8988T (cell line): ENCODE measurements around the gene ACVRL1.

Source experiments
- DNase-seq: peaks from one replicate; pipeline ENCODE4 v3.0.0; 2011

The ACVRL1 gene

DNA sequence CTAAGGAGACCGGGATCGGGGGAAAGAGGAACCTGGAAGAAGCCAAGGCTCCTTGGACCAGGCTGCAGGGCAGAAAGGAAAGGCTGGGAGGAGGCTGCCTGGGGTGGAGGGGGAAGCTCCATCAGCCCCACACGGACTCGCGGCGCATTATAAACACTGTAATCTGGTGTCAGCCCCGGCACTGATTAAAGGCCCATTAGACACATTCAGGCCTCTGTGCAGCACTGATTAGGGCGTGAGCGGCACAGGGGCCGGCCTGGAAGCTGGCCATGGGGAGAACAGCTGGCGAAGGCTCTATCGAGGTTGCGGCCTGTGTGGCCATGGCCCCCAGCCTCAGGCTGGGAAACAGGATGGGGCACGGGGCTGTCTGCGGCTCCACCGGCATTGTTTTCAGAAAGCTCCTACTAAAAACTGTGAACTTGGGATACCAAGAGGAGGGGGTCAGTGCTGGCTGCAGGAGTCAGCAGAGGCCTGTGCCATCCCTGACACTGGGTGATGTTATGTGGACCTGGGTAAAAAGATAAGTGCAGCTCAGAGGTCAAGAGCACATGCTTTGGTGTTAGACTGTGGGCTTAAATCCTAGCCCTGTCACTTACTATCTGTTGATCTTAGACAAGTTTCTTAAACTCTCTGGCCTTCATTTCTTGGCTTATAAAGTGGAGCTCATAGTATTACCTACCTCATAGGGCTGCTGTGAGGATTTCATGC, 10.6 kb downstream of the ACVRL1 start:
- no peak for DNase-seq

DNA sequence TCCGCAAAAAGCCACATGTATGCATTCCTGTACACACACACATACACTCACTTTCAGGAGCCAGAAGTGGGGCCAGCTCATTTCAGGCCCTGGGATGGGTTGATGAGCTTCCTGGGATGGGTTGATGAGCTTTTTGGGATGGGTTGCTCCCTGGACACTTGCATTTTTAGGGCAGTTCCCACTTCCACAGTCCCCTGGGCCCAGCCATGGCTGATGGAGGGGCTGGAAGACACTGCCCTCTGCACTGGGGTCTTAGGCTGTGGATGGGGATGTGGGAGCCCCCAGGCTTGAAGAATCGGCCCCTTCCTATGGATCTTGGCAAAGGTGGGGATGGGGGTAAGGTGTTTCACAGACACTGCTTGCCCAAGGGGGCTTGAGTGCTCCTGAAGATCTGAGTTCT, 12.7 kb downstream of the ACVRL1 start:
- DNase-seq = no peak

DNA sequence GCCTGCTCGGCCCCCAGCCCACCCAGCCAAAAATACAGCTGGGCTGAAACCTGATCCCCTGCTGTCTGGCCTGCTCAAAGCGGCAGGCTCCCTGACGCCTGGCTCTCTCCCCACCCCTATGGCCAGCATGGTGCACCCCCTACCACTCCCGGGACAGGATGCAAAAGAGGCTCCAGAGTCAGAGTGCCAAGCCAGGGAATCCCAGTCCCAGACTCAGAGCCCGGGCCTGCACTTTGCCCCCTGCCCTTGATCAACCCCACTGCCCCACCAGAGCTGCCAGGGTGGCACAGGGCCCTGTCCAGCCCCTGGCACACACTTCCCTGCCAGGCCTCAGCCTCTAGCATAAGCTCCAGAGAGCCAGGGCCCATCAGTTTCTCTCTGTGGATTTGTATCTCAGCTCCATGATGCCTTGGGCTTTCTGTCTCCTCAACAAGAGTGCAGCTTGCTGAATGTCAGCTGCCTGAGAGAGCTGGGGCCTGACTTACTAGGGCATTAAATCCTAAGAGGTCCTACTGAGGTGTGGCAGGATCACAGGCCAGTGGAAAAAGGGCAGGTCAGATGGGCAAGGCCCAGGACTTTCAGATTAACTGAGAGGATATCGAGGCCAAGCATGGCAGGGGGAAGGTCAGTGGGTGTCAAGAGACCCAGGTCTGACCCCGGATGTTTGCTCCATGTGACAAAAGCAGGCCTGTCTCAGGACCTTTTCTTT, 13.9 kb downstream of the ACVRL1 start:
- DNase-seq = no peak

DNA sequence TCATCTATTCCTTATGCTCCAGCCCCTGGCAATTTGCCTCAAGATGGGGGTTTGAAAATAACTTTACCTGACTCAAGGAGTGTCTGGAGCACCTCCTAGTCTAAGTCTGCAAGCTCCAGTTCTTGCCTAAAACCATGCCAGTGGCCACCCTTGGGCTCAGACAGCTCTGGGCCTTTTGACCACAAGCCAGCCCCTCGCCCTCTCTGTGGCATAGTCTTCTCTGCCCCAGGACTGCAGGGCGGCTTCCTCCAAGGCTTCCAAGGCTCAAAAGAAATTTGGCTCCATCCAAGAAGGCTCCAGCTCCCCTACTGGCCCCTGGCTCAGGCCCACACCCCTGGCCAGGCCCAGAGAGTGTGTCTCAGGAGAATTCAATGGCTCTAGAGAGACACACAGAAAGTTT, 14.8 kb downstream of the ACVRL1 start:
- no peak for DNase-seq

DNA sequence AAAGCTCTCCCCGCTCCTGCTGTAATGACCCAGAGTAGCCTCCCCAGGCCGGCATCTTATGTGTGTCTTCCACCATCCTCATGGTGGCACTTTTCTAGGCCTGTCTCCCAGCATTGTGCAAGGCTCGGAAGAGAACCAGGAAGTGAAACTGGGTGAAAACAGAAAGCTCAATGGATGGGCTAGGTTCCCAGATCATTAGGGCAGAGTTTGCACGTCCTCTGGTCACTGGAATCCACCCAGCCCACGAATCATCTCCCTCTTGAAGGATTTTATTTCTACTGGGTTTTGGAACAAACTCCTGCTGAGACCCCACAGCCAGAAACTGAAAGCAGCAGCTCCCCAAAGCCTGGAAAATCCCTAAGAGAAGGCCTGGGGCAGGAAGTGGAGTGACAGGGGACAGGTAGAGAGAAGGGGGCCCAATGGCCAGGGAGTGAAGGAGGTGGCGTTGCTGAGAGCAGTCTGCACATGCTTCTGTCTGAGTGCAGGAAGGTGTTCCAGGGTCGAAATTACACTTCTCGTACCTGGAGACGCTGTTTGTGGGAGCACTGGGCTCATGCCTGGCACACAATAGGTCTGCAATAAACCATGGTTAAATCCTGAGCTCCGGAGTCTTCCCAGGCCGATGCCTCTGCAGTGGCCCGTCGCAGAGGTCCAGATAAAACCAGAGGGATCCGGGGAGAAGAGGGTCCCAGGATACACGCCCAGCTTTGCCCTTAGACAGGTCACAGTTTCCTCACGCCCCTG, 15.6 kb downstream of the ACVRL1 start:
- DNase-seq = no peak

DNA sequence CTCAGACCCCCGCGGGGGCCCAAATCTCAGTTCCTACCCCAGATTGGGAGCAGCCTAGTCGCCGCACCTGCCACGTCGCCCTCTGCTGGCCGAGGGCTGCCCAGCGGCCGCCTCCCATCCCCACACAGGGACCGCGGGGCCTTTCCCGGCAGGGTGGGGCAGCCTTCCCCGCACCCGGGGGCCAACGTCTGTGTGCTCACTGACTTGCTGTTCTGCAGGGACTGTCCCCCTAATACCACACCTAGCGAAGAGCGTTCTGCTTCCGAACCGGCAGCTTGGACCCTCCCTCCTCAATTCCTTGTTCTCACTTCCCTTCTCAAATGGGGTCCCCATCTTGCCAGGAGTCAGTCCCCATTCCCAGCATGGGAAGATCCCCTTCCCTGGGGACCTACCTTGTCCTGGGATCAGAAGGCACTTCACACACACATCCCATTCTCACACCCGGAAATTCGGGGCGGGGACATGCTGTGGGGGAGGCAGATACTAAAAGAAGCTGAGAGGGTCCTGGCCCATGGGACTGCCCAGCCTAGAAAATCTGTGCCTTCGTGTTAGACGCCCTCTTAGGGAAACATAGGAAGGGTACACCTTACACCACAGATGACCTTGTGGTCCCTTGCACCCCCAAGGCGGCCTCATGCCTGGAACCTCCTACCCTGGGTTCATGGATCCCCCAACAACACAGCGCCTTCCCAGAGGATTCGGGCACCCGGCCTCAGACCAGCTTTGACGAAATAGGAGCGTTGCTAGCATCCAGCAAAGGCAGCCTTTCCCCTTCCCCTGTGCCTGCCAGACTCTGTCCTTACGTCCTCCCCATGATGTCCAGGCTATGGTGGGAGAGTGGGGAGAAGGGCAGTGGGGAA, 16.4 kb downstream of the ACVRL1 start:
- no peak for DNase-seq

DNA sequence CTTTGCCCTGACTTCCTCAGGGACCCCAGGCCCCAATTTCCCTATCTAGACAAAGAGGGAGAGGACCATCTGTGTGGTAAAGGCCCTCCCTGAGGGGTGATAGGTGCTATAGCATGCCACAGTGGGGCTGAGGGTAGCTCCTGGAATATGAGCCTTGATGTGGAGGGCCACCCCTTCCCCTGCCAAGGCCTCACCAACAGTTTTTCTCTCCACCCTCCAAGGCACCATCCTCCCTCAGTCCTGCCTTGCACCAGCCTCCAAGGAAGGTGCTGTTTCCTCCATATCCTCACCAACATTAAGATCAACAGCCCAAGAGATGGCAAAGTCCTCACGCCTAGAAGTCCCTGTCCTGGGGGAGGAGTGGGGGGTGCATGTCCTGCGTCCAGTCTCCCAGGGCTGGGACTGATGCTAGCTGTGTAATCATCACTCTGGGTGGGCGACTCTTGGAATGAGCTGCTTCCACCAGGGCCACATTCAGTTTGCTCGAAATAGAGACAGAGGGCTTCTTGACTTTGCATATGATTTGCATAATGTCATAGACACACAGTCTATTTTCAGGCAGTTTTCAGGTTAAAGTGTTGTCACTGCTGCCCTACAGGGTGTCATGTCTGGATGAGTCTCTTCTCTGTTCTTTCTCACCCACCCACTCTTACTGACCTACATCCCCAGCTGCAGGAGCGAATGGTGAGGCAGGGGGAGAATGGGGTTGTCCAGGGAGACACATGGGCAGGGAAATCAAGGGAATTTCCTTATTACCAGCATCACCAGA, 17.4 kb downstream of the ACVRL1 start:
- no peak for DNase-seq

DNA sequence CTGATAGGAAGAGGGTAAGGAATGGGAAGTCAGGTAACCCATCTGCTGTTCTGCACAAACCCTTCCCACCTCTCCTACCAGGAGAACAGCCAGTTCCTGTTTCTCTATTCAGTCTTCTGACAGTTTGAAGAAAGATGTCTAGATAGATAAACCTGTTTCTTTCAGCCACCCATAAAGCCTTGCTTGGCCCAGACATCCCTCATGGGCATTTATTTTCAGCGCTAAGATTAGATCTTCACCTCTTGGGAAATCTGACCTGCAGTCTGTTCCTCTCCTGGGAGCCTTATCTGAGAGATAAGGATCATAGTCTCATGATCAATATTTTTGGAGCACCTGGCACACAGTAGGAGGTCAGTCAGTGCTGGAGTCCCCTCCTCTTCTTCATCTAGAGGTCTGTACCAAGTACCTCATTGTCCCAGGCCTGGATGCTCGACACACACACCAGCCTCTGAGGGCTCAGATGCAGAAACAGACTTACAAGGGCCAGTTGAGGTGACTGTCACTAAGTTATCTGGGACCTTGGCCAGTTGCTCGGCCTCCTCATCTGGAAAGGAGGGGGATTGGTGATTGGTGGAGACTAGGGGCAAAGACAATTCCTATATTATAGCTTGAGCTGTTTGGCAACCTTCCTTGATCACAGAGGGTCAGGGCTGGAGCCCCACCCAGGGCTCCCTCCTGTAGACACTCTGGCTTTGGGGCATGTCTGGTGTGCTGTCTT, 18.2 kb downstream of the ACVRL1 start:
- no peak for DNase-seq

DNA sequence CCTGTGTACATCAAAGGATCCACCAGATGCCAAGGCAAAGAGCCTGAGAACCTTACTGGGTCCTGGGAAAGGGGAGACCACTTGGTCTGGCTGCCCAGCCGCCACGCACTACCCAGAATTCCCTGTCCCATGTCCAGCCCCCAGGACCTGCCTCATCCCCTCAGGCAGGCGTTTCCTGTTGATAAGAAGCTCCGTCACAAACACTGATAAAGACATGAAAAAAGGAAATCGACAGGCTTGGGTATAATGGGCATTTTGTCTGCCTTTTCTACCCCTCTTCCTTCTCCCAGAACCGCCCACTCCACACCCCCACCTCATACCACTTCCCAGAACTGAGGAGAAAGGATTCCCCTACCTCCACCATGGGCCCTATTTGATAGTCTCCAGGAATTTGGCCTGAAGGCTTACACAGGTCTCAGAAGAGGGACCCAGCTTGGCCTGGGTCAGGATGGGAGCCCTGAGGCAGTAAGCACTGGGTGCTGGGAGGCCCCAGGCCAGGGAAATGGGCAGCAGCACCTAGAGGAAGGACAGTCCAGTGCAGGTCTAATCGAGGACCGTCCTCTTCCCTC, 18.8 kb downstream of the ACVRL1 start:
- DNase-seq = no peak

DNA sequence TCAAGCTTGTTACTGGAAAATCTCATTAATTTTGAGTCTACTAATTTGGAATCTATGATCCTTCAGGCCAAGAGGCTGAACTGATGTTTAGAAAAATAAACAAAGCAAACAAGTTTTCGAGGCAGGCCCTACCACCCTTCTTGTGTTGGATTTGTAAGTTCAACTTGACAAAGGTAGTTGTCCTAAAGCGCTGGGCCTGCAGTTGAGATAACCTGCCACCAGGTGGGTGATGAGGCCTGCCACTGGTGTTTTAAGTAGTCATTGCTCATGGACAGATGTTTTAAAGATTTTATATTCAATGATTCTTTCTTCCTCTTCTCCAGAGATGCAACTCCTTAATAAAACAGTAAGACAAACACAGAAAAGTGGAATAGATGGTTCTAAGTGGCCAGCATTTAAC, 19.4 kb downstream of the ACVRL1 start:
- no peak for DNase-seq

DNA sequence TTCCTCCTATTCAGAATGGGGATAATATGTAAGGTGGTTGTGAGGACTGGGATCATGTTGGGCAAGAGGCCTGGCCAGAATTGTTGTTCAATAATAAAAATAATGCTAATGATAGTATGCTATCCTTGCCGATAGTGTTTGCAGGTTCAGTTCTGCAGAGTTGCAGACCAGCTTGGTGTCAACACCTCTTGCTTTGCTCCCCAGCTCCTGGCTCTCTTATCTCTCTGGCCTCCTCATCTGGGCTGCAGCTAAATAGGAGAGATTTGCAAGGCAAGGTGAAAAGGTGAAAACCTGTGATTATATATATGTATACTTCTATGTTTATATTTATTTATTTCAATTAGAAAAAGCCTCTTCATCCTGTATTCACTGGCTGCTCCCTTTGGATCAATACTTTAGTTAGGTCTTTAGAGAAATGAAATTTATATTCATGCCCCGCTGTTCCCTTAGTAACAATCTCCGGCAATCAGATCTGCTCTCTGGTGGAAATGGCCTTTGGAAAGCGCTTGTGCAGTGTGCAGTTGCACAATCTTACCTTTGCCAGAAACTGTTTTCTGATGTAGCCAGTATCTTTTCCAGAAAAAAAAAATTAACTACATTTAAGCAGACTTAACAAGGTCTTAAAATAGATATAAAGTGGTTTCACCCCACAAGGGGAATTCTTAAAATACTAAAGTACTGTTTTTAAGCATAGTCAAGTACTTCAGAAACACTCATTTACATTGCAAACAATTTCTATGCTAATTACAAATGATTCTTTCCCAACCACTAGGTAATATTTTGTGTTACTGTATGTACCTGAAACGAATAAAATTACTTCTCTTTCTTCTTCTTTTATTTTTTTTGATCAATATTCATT, 25.1 kb downstream of the ACVRL1 start:
- no peak for DNase-seq

DNA sequence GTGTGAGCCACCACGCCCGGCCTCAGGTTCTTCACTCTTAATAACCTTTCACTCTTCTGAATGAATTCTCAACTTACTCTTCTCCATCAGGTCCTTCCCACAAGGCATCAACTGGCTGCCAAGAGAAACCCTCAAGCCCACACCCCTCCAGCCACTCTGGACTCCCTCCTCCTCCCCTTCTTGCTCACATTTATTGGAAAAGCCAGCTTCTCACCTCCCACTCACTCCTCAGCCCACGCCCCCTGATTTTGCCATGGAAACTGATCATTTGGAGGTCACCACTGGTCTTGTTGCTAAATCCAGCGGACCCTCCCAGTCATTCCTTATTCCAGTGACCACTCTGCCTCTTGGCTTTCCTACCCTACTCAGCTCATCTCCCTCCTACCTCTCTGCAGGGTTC, 26.8 kb downstream of the ACVRL1 start:
- DNase-seq = no peak

DNA sequence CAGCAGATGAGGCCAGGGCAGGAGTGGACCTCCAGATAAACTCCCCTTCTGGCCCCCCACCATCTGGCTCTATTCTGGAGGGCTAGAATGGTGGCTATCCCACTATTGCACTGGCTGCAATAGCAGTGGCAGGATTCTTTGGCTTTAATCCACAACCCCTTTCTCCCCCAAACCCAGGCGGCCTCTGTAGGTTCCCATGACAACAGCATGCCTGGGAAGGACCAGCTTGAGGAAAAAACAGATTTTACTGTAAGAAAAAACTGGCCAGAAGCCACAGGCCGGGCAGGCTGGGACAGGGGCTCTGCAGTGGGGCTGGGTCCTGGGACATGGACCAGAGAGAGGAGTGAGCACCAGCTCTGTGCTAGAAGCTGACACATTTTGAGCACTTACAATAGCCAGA, 30.6 kb downstream of the ACVRL1 start:
- DNase-seq = no peak

DNA sequence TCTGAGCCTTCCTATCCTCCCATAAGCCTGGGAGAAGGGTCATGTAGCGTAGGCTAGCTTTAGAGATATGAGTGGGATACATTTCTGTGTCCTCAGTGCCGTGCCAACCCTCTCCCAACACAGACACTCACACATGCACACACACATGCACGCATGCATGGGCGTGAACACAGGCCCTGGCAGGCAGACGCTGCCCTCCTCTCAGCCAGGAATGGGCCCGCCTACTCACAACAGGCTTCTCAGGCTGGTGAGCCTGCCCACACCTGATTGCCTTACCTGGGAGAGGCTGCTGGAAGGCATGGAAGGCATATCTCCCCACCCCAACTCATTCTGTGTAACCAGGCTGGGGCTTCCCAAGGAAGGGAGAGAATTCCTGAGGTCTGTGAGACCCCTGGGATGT, 31.4 kb downstream of the ACVRL1 start:
- no peak for DNase-seq

DNA sequence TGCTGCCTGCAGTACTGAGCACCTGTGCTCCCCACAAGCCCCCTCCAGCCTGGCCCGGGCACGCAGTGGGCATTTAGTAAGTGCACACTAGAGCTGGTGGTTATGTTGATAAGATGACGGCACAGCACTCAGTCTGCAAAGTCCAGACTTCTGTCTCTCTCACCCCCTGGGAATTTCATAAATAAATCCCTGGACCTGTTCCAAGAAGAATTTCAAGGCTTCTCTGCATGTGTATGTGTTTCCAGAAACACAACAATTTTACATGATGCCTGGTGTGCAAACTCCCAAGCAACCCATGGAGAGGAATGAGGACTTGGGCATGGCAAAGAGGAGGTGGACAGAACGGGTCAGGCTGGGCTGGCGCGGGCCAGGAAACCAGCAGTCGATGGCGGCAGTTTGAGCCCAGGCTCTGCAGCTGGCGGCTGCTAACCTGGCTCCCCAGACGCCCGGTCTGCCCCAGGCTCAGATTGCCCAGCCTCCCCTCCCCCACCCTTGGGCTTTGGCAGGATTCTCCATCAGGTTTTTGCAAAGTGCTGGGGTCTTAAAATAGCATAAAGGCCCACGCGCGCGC, 33.8 kb downstream of the ACVRL1 start:
- DNase-seq = no peak

DNA sequence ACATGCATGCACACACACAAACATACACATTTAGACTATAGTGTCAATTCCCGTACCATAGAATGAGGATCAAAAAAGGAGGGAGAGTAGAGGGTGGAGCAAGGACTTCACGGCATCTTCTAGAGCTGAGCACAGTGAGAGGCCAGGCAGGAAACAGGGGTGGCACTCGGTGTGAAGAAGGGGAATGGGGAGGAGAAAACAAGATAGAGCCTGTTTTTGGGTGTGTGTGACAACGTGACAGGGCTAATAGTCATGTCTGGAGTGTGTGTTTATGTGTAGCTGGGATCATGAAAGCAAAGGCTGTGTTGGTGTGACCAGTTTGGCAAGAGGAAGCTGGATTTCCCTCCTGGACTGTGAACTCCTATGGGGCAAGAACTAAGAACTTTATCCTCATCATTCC, 34.3 kb downstream of the ACVRL1 start:
- no peak for DNase-seq

DNA sequence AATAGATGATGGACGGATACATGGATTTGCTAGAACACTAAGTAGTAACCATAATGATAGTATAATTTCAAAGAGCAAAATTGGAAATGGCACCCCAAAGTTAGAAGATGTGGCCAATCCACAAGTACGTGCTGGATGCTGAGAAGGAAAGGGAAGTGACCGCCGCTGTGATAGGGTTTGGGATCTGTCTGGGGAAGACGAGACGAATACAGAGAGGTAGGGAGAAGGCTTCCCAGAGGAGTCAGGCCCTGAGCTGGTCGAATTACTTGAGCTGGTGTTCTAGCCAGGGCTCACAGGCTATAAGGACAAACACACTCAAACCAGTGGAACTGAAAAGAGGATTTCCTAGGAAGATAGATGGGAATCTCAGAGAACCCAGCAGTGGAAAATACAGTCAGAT, 34.8 kb downstream of the ACVRL1 start:
- no peak for DNase-seq

DNA sequence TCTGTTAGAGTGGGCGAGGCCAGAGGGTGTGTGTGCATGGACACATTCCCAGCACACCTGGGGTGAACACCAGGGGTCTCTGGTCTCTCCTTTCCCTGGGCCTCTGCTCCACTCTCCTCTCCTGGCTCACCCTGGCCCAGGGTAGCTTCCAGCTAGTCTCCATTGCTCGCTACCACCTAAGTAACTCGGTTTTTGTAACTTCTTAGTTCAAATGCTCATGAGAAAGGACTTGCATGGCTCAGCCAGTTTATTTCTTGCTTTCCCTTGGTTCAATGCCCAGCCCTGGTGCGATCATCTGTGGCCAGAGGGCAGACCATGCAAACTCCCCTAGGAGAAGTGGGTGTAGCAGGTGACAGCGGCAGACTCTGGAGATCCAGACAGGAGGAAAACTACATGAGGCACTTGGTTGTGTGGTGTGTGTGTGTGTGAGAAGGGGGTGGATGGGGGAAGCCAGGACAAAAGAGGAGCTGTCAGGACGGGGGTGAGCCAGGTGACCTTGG, 35.2 kb downstream of the ACVRL1 start:
- no peak for DNase-seq

DNA sequence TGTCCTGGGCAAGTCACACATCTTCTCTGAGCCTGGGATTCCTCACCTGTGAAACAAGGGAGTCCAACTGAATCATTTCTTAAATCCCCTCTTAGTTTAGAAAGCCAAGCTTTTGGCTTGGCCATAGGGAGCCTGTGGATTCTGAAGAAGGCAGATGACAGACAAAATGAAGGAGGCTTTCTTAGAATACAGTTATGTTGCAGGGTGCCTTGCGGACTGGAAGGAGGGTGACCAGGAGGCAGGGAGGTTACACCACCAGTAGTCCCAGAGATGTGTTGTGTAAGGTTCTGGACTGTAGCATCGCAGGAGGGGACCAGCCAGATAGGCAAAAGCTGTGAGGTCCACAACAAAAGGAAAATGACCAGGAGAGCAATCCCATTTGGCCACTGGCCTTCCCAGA, 36.0 kb downstream of the ACVRL1 start:
- DNase-seq = no peak
